Mesendoderm (in vitro differentiated cells): ENCODE results near the gene SDHA.
"Not testable (repeated sequence)": the region's sequence is repeated elsewhere in the genome, so short reads cannot be mapped to it uniquely, and the experiment has no call there.

Experiments
- DNase-seq: peaks from one replicate; pipeline ENCODE4 v3.0.0; 2013
- H2AK5ac ChIP-seq: 2 replicates; pipeline ENCODE4 v1.6.1; 2013; ENCODE audit warnings: low read length, inconsistent platforms
- H2BK120ac ChIP-seq: 2 replicates; pipeline ENCODE4 v1.6.1; 2013; ENCODE audit warnings: low read depth, mild to moderate bottlenecking, low read length, moderate library complexity, mixed read lengths
- H2BK15ac ChIP-seq: replicated peaks from 2 replicates; pipeline ENCODE4 v1.6.1; 2013; ENCODE audit warnings: low read depth, mild to moderate bottlenecking, moderate library complexity
- H2BK5ac ChIP-seq: 2 replicates; pipeline ENCODE4 v1.6.1; 2013; ENCODE audit warnings: low read length, inconsistent platforms
- H3K18ac ChIP-seq: 2 replicates; pipeline ENCODE4 v1.6.1; 2013; ENCODE audit warnings: mild to moderate bottlenecking, low read length, mixed read lengths
- H3K23ac ChIP-seq: one replicate; pipeline ENCODE4 v1.6.1; 2013; ENCODE audit warnings: low read length
- H3K27ac ChIP-seq: 2 replicates; pipeline ENCODE4 v1.5.1; 2013; ENCODE audit warnings: low read depth, mild to moderate bottlenecking, inconsistent platforms, low read length, moderate library complexity
- H3K27me3 ChIP-seq: 2 replicates; pipeline ENCODE4 v1.6.1; 2013; ENCODE audit warnings: low read length, control low read depth, mild to moderate bottlenecking, inconsistent platforms; ENCODE audit not compliant: insufficient read depth, poor library complexity
- H3K36me3 ChIP-seq: 2 replicates; pipeline ENCODE4 v1.6.1; 2013; ENCODE audit warnings: low read length, inconsistent platforms; ENCODE audit not compliant: control insufficient read depth, insufficient read depth
- H3K4ac ChIP-seq: one replicate; pipeline ENCODE4 v1.6.1; 2013; ENCODE audit warnings: low read depth, mild to moderate bottlenecking, low read length, moderate library complexity
- H3K4me1 ChIP-seq: 2 replicates; pipeline ENCODE4 v1.6.1; 2013; ENCODE audit warnings: low read depth, low read length, inconsistent platforms; ENCODE audit not compliant: control insufficient read depth
- H3K4me2 ChIP-seq: 2 replicates; pipeline ENCODE4 v1.6.1; 2013; ENCODE audit warnings: low read length
- H3K4me3 ChIP-seq: 2 replicates; pipeline ENCODE4 v1.5.1; 2013; ENCODE audit warnings: mild to moderate bottlenecking, low read length
- H3K56ac ChIP-seq: one replicate; pipeline ENCODE4 v1.6.1; 2013; ENCODE audit warnings: low read length
- H3K79me1 ChIP-seq: 2 replicates; pipeline ENCODE4 v1.6.1; 2013; ENCODE audit warnings: low read length, inconsistent platforms
- H3K79me2 ChIP-seq: 2 replicates; pipeline ENCODE4 v1.6.1; 2013; ENCODE audit warnings: mild to moderate bottlenecking, low read length; ENCODE audit not compliant: control insufficient read depth, insufficient read depth
- H3K9ac ChIP-seq: 2 replicates; pipeline ENCODE4 v1.6.1; 2013; ENCODE audit warnings: low read length, inconsistent platforms
- H4K5ac ChIP-seq: one replicate; pipeline ENCODE4 v1.6.1; 2013; ENCODE audit warnings: low read length
- H4K8ac ChIP-seq: one replicate; pipeline ENCODE4 v1.6.1; 2013; ENCODE audit warnings: low read depth, mild to moderate bottlenecking, control low read depth, low read length, moderate library complexity
- WGBS: extraction: QIAGEN DNeasy Blood & Tissue Kit; methylation state at CpG from one replicate; pipeline ENCODE4 v1.1.7; 2013; ENCODE audit warnings: low lambda C conversion rate, missing lambda C conversion rate; ENCODE audit not compliant: insufficient coverage; ENCODE audit errors: extremely low coverage; 5-methylcytosine and 5-hydroxymethylcytosine counted together

SDHA gene

GRCh38 chr5:291345-291744 lies 73.2 kb downstream of the SDHA start:
- not testable (repeated sequence) for H3K4me1 ChIP-seq, H3K79me1 ChIP-seq, H2BK120ac ChIP-seq, H4K5ac ChIP-seq, H3K56ac ChIP-seq, H3K36me3 ChIP-seq, H3K27me3 ChIP-seq, H2AK5ac ChIP-seq, H3K4me3 ChIP-seq, H4K8ac ChIP-seq, H2BK5ac ChIP-seq, H3K23ac ChIP-seq, H3K9ac ChIP-seq, H3K18ac ChIP-seq, H3K4ac ChIP-seq, H3K27ac ChIP-seq, H3K4me2 ChIP-seq, H3K79me2 ChIP-seq, DNase-seq, H2BK15ac ChIP-seq
- no CpG with 5 or more reads among the region's 10 CpGs for WGBS

GRCh38 chr5:294788-295187 lies 76.7 kb downstream of the SDHA start:
- not testable (repeated sequence) for H3K79me1 ChIP-seq, H3K4me3 ChIP-seq, H3K27me3 ChIP-seq, H4K8ac ChIP-seq, H3K27ac ChIP-seq, H3K23ac ChIP-seq, H3K4ac ChIP-seq, H3K36me3 ChIP-seq, H2BK120ac ChIP-seq, H3K56ac ChIP-seq, H2BK15ac ChIP-seq, H3K4me1 ChIP-seq, H3K9ac ChIP-seq, H3K79me2 ChIP-seq, H3K4me2 ChIP-seq, DNase-seq, H3K18ac ChIP-seq, H4K5ac ChIP-seq, H2BK5ac ChIP-seq, H2AK5ac ChIP-seq
- no CpG with 5 or more reads among the region's 17 CpGs for WGBS

DNA sequence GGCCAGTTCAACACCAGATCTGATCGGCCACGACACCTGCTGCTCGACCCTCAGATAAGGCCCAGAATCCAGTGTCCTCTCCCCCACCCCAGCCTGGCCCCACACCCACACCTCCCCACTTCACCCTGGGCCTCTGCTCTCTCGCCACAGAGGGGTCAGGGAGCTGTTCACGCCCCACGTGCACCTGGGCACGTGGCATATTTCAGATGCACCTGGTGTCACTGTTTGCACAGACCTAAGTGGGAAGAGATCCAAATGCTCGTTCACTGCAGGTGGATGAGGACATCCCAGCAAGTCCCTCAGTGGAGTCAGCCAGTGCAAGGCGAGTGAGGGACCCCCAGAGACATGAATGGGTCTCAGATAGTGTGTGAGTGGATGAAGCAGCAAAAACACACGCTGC lies 78.1 kb downstream of the SDHA start:
- H2BK15ac ChIP-seq, H3K4ac ChIP-seq, H3K9ac ChIP-seq, H3K18ac ChIP-seq, H4K5ac ChIP-seq, H3K4me2 ChIP-seq, H3K27ac ChIP-seq, H2BK5ac ChIP-seq, H3K79me2 ChIP-seq, H3K36me3 ChIP-seq, H3K56ac ChIP-seq, DNase-seq, H3K27me3 ChIP-seq, H3K79me1 ChIP-seq, H3K4me1 ChIP-seq, H2AK5ac ChIP-seq, H2BK120ac ChIP-seq, H3K23ac ChIP-seq, H3K4me3 ChIP-seq, H4K8ac ChIP-seq: not testable (repeated sequence)
- no CpG with 5 or more reads among the region's 10 CpGs for WGBS

GRCh38 chr5:296954-297353 lies 78.8 kb downstream of the SDHA start:
- H3K9ac ChIP-seq, H4K8ac ChIP-seq, H3K27ac ChIP-seq, H2AK5ac ChIP-seq, H4K5ac ChIP-seq, H3K56ac ChIP-seq, H3K23ac ChIP-seq, H2BK120ac ChIP-seq, H3K79me2 ChIP-seq, H3K4ac ChIP-seq, H3K4me1 ChIP-seq, H3K4me3 ChIP-seq, H2BK15ac ChIP-seq, H2BK5ac ChIP-seq, H3K18ac ChIP-seq, H3K27me3 ChIP-seq, H3K36me3 ChIP-seq, DNase-seq, H3K4me2 ChIP-seq, H3K79me1 ChIP-seq: not testable (repeated sequence)
- no CpG with 5 or more reads among the region's 16 CpGs for WGBS

GRCh38 chr5:297448-297847 lies 79.3 kb downstream of the SDHA start:
- H3K9ac ChIP-seq, H3K4me3 ChIP-seq, H2BK5ac ChIP-seq, H3K79me2 ChIP-seq, H3K4ac ChIP-seq, H3K79me1 ChIP-seq, H4K5ac ChIP-seq, H3K4me1 ChIP-seq, H3K27ac ChIP-seq, H3K4me2 ChIP-seq, H3K23ac ChIP-seq, H3K36me3 ChIP-seq, H2BK120ac ChIP-seq, DNase-seq, H3K27me3 ChIP-seq, H4K8ac ChIP-seq, H3K56ac ChIP-seq, H3K18ac ChIP-seq, H2BK15ac ChIP-seq, H2AK5ac ChIP-seq: not testable (repeated sequence)
- no CpG with 5 or more reads among the region's 6 CpGs for WGBS

GRCh38 chr5:297991-298736 lies 80.0 kb downstream of the SDHA start:
- not testable (repeated sequence) for H2BK15ac ChIP-seq, H2BK120ac ChIP-seq, H2BK5ac ChIP-seq, H3K27me3 ChIP-seq, H3K9ac ChIP-seq, H3K18ac ChIP-seq, H3K4me3 ChIP-seq, H3K4me1 ChIP-seq, H3K27ac ChIP-seq, H4K8ac ChIP-seq, H3K4me2 ChIP-seq, H2AK5ac ChIP-seq, H3K36me3 ChIP-seq, DNase-seq, H4K5ac ChIP-seq, H3K79me1 ChIP-seq, H3K23ac ChIP-seq, H3K79me2 ChIP-seq, H3K56ac ChIP-seq, H3K4ac ChIP-seq
- WGBS, result no CpG with 5 or more reads among the region's 14 CpGs
